IMR-90 (cell line): ENCODE data around the gene SUGCT. TPM values are rescaled to one million over a fixed set of nuclear protein-coding genes. Genes with fewer than 3 reads are reported as not detected.

Experiments
- ATAC-seq: fragments of 200-7000 bp; cut with Tn5 transposase; 2 replicates; pipeline ENCODE4 v1.9.1; 2020; ENCODE audit warnings: low read depth, mild to moderate bottlenecking, moderate library complexity
- BruUV-seq: library from RNA; stranded (reverse); fragments of 400-500 nt; replicated peaks from 2 replicates; lab custom pipeline; 2021; lab: Mats Ljungman, UMichigan
- CTCF ChIA-PET: fragments of 300-600 bp; formaldehyde crosslinking; extraction: SDS; loops from one replicate; lab custom pipeline; 2021; ENCODE audit warnings: antibody characterized with exemption; lab: Yijun Ruan, JAX
- POLR2A ChIA-PET: fragments of 300-600 bp; sonication (Branson Sonifier 250); formaldehyde crosslinking; loops from one replicate; lab custom pipeline; 2022; ENCODE audit warnings: antibody characterized with exemption; ENCODE audit not compliant: unreplicated experiment; lab: Charles Lee
- DNase-seq: peaks from one replicate; pipeline ENCODE4 v3.0.0; 2013
- H2AFZ ChIP-seq: replicated peaks from 2 replicates; pipeline ENCODE3; 2013; ENCODE audit warnings: low read length, mild to moderate bottlenecking; ENCODE audit not compliant: poor library complexity
- H2AK5ac ChIP-seq: 2 replicates; pipeline ENCODE4 v1.6.1; 2013; ENCODE audit warnings: low read depth, low read length, inconsistent platforms
- H2AK9ac ChIP-seq: replicated peaks from 2 replicates; pipeline ENCODE3; 2013; ENCODE audit warnings: mild to moderate bottlenecking, low read depth, low read length, moderate library complexity; ENCODE audit not compliant: poor library complexity
- H2BK120ac ChIP-seq: 2 replicates; pipeline ENCODE4 v1.6.1; 2013; ENCODE audit warnings: low read depth, low read length, inconsistent platforms
- H2BK15ac ChIP-seq: 3 replicates; pipeline ENCODE4 v1.6.1; 2013; ENCODE audit warnings: low read depth, low read length, inconsistent platforms
- H2BK20ac ChIP-seq: 2 replicates; pipeline ENCODE4 v1.6.1; 2013; ENCODE audit warnings: low read depth, mild to moderate bottlenecking, inconsistent platforms, low read length, moderate library complexity
- H2BK5ac ChIP-seq: 2 replicates; pipeline ENCODE4 v1.6.1; 2013; ENCODE audit warnings: mild to moderate bottlenecking, low read depth, low read length, inconsistent platforms; ENCODE audit not compliant: poor library complexity, severe bottlenecking
- H3K14ac ChIP-seq: replicated peaks from 2 replicates; pipeline ENCODE4 v1.6.1; 2013; ENCODE audit warnings: low read depth, low read length, inconsistent platforms
- H3K18ac ChIP-seq: 2 replicates; pipeline ENCODE4 v1.6.1; 2013; ENCODE audit warnings: low read depth, low read length, control low read depth
- H3K23ac ChIP-seq: 2 replicates; pipeline ENCODE4 v1.6.1; 2013; ENCODE audit warnings: low read depth, low read length, inconsistent platforms
- H3K27ac ChIP-seq: 2 replicates; pipeline ENCODE4 v1.5.1; 2013; ENCODE audit warnings: mild to moderate bottlenecking, control low read depth, low read length; ENCODE audit not compliant: insufficient read depth
- H3K27me3 ChIP-seq: 2 replicates; pipeline ENCODE4 v1.6.1; 2013; ENCODE audit warnings: low read length; ENCODE audit not compliant: control insufficient read depth, insufficient read depth
- H3K36me3 ChIP-seq: 2 replicates; pipeline ENCODE4 v1.6.1; 2013; ENCODE audit warnings: low read length, mixed read lengths; ENCODE audit not compliant: control insufficient read depth, insufficient read depth
- H3K4ac ChIP-seq: 2 replicates; pipeline ENCODE4 v1.6.1; 2013; ENCODE audit warnings: low read depth, low read length, inconsistent platforms
- H3K4me1 ChIP-seq: 2 replicates; pipeline ENCODE4 v1.6.1; 2013; ENCODE audit warnings: low read length, mixed read lengths; ENCODE audit not compliant: control insufficient read depth, insufficient read depth
- H3K4me2 ChIP-seq: 2 replicates; pipeline ENCODE4 v1.6.1; 2013; ENCODE audit warnings: low read depth, mild to moderate bottlenecking, control low read depth, low read length, moderate library complexity
- H3K4me3 ChIP-seq: 2 replicates; pipeline ENCODE4 v1.5.1; 2013; ENCODE audit warnings: low read depth, mild to moderate bottlenecking, control low read depth, low read length, moderate library complexity; ENCODE audit not compliant: insufficient read depth
- H3K56ac ChIP-seq: 2 replicates; pipeline ENCODE4 v1.6.1; 2013; ENCODE audit warnings: low read length, inconsistent platforms; ENCODE audit not compliant: insufficient read depth; ENCODE audit errors: extremely low read depth
- H3K79me1 ChIP-seq, 2 experiments: 2 replicates each; pipeline ENCODE4 v1.6.1; 2013; ENCODE audit warnings: low read length in 2 of 2, inconsistent platforms in 1 of 2, low read depth in 1 of 2
- H3K9ac ChIP-seq: 2 replicates; pipeline ENCODE4 v1.6.1; 2013; ENCODE audit warnings: low read depth, low read length, control low read depth
- H3K9me1 ChIP-seq: 2 replicates; pipeline ENCODE4 v1.6.1; 2013; ENCODE audit warnings: low read length, inconsistent platforms; ENCODE audit not compliant: insufficient read depth
- H3K9me3 ChIP-seq: 2 replicates; pipeline ENCODE4 v1.6.1; 2013; ENCODE audit warnings: low read length; ENCODE audit not compliant: control insufficient read depth, insufficient read depth
- H4K20me1 ChIP-seq: 2 replicates; pipeline ENCODE4 v1.6.1; 2013; ENCODE audit warnings: low read length, inconsistent platforms; ENCODE audit not compliant: insufficient read depth
- H4K5ac ChIP-seq: 2 replicates; pipeline ENCODE4 v1.6.1; 2013; ENCODE audit warnings: mild to moderate bottlenecking, low read depth, low read length, control low read depth
- H4K8ac ChIP-seq, 2 experiments: 2 replicates each; pipeline ENCODE4 v1.6.1; 2013; ENCODE audit warnings: low read depth in 2 of 2, low read length in 2 of 2, control low read depth in 1 of 2, inconsistent platforms in 1 of 2
- H4K91ac ChIP-seq: 2 replicates; pipeline ENCODE4 v1.6.1; 2013; ENCODE audit warnings: low read depth, low read length, inconsistent platforms; ENCODE audit not compliant: insufficient read depth
- CEBPB ChIP-seq: IDR thresholded peaks from 2 replicates; pipeline ENCODE4 v1.6.1; 2012; ENCODE audit warnings: low read depth, low read length, improper control_type of control experiment
- FOS ChIP-seq: fragments of 150-350 bp; IDR thresholded peaks from 2 replicates; pipeline ENCODE4 v1.6.1; 2016; ENCODE audit warnings: low read depth, low read length
- MAFK ChIP-seq: IDR thresholded peaks from 2 replicates; pipeline ENCODE4 v1.6.1; 2012; ENCODE audit warnings: low read depth, low read length, improper control_type of control experiment
- WGBS, 2 experiments: methylation state at CpG; one replicate each; pipeline versions ENCODE4 v1.1.5 to v1.1.7; 2013; ENCODE audit warnings: missing lambda C conversion rate in 2 of 2; ENCODE audit not compliant: insufficient read length in 1 of 2; ENCODE audit errors: extremely low coverage in 2 of 2; 5-methylcytosine and 5-hydroxymethylcytosine counted together
- dilution Hi-C: fragments of 300-500 bp; cut with HindIII; formaldehyde crosslinking; loops from one replicate; pipeline ENCODE4 v1.14.3; 2018; ENCODE audit warnings: low sequenced_read_pairs; ENCODE audit not compliant: unreplicated experiment
- in situ Hi-C: fragments of 300-500 bp; cut with MboI; formaldehyde crosslinking; loops from 3 replicates; pipeline ENCODE4 v1.14.3; 2019; ENCODE audit warnings: low sequenced_read_pairs, inconsistent platforms, mixed read lengths
- intact Hi-C: fragments of 100-400 bp; cut with micrococcal nuclease; formaldehyde crosslinking; loops from 2 replicates; pipeline ENCODE4 v1.10.0; 2022
- polyA plus RNA-seq, 3 experiments: library from polyadenylated mRNA; depleted of rRNA; stranded (reverse); fragments of >200 nt; gene quantifications; 2 replicates each; pipeline ENCODE4 v1.2.3, GENCODE V29; 2012; ENCODE audit warnings: low replicate concordance in 1 of 3
- total RNA-seq: library from RNA; depleted of rRNA; stranded (reverse); fragments of >200 nt; gene quantifications from 2 replicates; pipeline ENCODE4 v1.2.3, GENCODE V29; 2012
- TF ChIP-seq, protein P1 (sequence below): conservative IDR thresholded peaks from 2 replicates; pipeline ENCODE4 v1.5.1; 2012; ENCODE audit warnings: mild to moderate bottlenecking, low read depth, low read length, improper control_type of control experiment

Gene SUGCT
- total and polyA plus RNA-seq, 2 of the 4 experiments (the other 2 are of a cell fraction), result 5.9 to 8.3 TPM

DNA sequence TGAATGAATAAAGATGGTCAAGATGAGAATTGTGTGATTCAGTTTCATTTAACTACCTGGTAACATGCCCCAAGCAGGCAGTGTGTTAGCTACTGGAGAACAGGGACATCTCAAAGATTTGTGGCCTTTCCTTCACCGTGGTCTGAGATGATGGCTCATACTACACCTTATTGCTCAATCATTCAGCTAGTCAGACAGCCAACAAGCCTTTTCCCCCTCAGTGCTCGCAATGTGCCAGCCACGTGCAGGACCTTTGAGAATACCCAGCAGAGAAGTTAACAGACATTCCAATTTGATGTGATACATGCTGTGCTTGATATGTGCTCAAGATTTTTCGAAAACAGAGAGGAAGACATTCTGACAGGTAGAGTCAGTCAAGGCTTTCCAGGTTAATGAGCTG is 562.8 kb downstream of the SUGCT start:
- Histone ChIP-seq H3K56ac (no peak overlapping the region), H3K9me3 (no peaks in the 10 kb centered on the region), H3K9me1 (peaks cover 6% of the 10 kb centered on the region), H2BK20ac (no peak overlapping the region), H3K4me1 (no peaks in the 10 kb centered on the region; the same call in 1 of the 2 replicates), H3K14ac (no peak overlapping the region), H3K4me2 (no peak overlapping the region), H3K18ac (no peak overlapping the region), H2AK9ac (no peak overlapping the region), H2BK15ac (no peak overlapping the region), H4K5ac (no peak overlapping the region), H3K23ac (no peak overlapping the region), H3K79me1 (no peaks in the 10 kb centered on the region), H2AFZ (no peak overlapping the region), H4K8ac (no peak overlapping the region), H4K20me1 (no peaks in the 10 kb centered on the region), H3K27ac (no peak overlapping the region), H3K27me3 (no peaks in the 10 kb centered on the region), H3K9ac (no peak overlapping the region), H4K91ac (no peak overlapping the region), H2BK5ac (no peak overlapping the region), H2AK5ac (peak overlapping the region; percentile 50; the same call in 1 of the 2 replicates), H3K4me3 (no peak overlapping the region), H3K4ac (no peak overlapping the region), H2BK120ac (no peak overlapping the region), H3K36me3 (no peaks in the 10 kb centered on the region)
- 93% methylated on average over 3 of the region's 4 CpGs; no CpG with 5 or more reads in 1 of the 2 experiments for WGBS, 2 experiments
- BruUV-seq, result no TSS peak
- no peak for DNase-seq
- CTCF ChIA-PET, result no interaction called here
- intact Hi-C loops, result no loop called here
- dilution Hi-C loops, result no loop called here
- in situ Hi-C loops, result no loop called here
- no peak for ATAC-seq
- TF ChIP-seq, protein P1, sequence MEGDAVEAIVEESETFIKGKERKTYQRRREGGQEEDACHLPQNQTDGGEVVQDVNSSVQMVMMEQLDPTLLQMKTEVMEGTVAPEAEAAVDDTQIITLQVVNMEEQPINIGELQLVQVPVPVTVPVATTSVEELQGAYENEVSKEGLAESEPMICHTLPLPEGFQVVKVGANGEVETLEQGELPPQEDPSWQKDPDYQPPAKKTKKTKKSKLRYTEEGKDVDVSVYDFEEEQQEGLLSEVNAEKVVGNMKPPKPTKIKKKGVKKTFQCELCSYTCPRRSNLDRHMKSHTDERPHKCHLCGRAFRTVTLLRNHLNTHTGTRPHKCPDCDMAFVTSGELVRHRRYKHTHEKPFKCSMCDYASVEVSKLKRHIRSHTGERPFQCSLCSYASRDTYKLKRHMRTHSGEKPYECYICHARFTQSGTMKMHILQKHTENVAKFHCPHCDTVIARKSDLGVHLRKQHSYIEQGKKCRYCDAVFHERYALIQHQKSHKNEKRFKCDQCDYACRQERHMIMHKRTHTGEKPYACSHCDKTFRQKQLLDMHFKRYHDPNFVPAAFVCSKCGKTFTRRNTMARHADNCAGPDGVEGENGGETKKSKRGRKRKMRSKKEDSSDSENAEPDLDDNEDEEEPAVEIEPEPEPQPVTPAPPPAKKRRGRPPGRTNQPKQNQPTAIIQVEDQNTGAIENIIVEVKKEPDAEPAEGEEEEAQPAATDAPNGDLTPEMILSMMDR, result no peak
- TF ChIP-seq MAFK (no peak), FOS (no peak), CEBPB (peak; percentile 76)
- POLR2A ChIA-PET, result no interaction called here
